Measurements from ENCODE around the gene HMGB4.

Gene HMGB4

DNA sequence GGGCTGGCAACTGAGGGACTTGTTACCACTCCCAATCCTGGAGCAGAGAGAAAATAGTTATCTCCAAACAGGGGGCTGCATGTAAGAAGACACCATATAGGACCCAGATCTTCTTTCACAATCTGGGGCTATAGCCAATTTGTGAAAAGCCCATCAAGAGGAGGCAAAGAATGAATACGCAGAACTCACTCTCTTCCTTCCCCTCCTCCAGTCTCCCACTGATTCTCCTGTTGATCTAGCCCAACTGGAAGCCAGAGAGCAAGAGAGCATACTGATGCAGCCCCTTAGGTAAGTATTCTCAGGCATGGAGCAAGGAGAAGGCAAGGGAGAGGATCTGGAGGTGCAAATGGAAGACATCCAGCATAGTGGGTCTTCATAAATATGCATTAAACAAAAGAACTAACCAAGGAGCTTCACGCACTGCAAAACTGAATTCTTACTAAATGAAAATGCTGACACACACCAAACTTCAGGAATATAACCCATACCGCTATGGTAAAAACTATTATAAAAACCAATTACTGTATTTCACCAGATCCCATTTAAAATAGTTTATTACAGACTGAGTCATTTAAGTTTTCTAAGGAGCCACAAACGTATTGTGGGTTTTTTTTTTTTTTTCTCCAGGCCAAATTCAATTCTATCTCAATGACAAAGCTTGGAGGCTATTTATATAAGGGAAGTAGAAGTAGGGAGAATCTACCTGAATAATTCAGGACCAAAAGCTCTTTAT, 15.5 kb upstream of the HMGB4 start:
- no peak for DNase-seq (ENCODE audit: low spot score)

DNA sequence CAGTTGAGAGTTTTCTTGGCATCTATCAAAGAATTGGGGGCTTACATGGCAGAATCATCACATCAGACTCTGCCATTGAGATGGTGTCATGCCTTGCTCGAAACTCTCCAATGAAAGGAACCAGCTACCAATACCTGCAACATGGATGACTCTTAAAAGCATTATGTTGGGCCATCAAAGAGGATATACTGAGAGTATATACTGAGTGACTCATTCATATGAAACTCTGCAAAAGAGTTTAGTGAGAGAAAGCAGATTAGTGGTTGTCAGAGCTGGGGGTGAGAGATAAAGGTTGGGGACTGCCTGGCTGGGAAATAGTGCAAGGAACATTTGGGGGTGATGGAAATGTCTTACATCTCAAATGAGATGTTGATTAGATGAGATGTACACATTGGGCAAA, 14.7 kb upstream of the HMGB4 start:
- DNase-seq (ENCODE audit: low spot score) = no peak

DNA sequence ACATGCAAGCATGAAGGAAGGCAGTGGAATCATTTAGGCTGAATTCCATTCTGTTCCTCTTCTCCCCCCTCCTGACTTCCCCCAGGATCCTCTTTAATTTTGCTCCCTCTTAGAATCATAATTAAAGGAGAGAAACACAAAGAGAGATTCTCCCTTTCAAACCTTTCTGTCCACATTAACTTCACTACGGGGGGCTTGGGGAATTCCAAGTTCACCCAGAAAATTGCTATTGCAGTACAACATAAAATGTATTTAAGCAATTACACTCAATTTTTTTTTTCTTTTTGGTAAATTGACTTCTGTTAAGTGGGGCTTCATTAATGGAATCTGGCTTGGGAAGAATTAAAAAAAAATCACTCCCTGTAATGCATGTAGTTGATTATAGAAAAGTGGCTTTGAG, 13.4 kb upstream of the HMGB4 start:
- no peak for DNase-seq (ENCODE audit: low spot score)

DNA sequence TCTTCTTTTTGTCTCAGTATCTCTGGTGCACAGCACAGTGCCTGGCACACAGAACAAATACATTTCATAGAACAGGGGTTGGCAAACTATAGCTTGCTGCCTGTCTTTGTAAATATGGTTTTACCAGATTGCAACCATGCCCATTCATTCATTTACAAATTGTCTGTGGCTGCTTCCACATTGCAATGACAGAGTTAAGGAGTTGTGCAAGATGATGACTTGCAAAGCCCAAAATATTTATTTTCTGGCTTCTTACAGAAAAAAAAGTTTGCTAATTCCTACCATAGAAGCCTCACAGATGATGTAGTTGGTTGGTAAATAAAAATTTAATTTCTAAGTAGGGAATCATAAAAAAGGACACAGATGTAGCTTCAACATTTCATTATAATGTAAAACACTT, 11.2 kb upstream of the HMGB4 start:
- no peak for DNase-seq (ENCODE audit: low spot score)

DNA sequence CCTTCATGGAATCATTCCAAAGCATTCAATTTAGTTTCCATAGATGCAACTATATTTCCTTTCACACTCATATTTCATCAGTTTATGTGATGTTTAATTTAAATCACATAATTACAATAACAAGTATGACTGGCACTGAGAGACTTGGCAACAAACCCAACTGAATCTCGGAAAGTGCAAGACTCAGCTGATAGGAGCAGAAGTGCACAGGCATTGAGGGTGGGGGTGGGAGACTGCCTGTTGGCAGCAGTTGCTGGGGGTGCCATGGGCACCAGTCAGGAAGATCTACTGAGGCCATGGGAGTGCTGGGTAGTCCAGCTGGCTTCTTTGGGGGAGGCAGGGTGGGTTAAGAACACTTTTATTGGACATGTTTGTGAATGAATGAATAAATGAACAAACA, 10.4 kb upstream of the HMGB4 start:
- no peak for DNase-seq (ENCODE audit: low spot score)

DNA sequence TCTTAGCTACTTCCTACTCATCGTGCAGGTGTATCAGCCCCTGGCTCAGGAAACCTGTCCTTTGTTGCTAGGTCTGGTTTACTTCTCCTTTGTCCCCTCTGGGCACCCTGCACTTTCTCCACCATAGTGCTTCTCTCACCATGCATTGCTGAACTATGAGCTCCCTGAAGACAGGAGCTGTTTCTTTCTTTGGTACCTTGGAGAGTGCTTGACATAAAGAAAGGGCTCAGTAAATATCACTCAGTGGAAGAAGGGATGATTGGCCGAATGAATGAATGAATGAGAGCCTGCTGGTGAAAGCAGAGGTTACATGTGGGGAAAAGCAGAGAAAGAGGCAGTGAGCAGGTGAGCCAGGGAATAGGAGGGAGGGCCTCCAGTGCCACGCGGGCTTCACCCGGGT, 9.8 kb upstream of the HMGB4 start:
- no peak for DNase-seq (ENCODE audit: low spot score)

DNA sequence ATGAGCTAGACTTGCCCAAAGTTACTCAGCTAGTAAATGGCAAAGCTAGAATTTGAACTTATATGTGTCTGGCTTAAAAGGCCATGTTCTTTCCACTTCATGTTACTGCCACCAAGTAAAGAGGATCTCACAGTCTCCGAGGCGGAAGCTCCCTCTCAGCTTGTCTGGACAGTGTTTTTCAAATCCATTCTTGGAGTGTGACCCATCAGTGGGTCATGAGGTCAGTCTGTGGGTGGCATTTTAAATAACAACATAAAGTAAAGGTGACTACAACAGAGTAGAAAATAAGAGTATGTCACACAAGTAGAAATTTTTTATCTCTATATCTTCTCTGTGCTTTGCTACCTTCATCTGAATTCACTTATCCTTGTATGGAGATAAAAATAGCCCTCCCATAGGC, 3.2 kb upstream of the HMGB4 start:
- DNase-seq (ENCODE audit: low spot score) = no peak

DNA sequence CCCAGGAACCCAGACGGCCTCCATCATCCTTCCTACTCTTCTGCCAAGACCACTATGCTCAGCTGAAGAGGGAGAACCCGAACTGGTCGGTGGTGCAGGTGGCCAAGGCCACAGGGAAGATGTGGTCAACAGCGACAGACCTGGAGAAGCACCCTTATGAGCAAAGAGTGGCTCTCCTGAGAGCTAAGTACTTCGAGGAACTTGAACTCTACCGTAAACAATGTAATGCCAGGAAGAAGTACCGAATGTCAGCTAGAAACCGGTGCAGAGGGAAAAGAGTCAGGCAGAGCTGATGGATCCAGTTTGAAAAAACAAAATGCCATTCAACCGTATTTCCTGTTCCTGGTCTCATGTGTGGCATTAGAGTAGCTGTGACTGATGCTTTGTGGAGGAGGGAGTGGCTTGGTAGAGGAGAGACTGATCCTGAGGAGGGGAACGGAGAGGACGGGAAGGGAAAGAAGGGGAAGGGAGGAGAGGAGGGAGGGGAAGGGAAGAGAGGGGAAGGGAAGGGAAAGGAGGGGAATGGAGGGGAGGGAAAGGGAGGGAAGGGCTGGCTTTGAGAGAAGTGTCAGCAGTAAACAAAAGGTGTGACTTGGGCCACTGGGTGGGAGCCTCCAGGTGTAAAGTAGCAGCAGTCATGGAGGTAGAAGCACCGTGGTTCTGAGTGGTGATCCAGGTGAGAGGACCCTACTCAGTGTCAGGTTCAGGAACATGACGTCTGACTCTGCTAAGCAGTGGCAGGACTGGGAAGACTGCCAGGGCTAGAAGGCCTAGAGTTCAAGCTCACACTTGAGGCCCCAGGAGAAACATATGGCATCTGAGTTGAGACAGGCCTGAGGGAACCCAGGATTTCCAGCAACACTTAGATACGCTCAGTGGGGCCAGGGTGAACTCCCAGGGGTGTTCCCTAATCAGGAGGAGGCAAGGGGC, 846 bp downstream of the HMGB4 start:
- no peak for DNase-seq (ENCODE audit: low spot score)

DNA sequence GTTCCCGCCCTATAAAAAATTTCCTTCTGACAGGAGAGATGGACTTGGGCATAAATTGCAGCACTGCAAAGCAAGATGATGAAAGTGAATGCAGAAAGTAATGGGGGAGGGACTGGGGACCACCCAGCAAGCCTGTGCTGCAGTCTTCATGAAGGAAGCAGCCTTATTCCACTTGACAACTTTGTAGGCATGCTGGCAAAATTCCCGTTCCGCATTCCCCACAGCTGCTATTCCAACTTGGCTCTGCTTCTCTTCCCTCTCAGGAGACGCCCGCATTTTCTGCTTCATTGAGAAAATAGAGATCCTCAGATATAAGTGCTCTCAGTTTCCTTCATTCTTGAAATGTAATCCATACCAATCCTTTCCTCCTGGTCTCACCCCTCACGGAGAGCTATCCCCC, 2.4 kb downstream of the HMGB4 start:
- no peak for DNase-seq (ENCODE audit: low spot score)

DNA sequence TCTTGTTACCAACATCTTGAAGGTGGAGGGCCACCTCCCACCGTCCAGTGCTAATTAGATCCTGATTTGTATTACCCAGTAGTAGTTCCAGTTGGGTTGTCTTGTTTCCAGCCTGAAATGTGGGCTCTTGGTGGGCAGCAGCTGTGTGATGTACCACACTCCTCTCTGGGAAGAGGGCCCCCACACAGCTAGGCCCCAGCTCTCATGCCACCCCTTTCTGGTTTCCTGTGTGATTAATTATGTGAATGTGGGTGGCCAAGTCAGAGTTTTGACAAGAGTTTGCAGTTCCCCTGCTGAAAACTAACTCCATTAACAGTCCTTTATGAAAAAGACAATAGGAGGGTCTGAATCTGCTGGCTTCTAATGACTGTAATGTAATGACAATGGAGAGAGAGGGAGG, 3.8 kb downstream of the HMGB4 start:
- no peak for DNase-seq (ENCODE audit: low spot score)

DNA sequence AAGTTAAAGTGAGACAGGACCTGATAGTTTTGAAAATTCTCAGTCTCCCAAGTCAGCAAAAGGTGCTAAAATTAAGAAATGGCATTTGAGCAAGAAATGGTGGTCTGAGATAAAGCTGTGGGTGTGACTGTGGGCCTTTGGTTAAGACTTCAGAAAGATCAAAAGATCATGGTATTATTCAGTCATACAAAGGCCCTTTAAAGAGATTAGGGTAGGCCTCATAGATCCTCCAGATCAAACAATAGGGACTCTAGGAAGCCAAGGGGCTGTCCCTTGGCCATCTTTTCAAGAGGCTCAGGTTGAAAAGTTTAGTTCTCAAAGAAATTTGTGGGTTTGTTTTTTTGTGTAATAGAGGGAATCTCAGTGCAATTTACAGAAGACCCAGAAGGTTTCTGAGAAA, 8.4 kb downstream of the HMGB4 start:
- no peak for DNase-seq (ENCODE audit: low spot score)

DNA sequence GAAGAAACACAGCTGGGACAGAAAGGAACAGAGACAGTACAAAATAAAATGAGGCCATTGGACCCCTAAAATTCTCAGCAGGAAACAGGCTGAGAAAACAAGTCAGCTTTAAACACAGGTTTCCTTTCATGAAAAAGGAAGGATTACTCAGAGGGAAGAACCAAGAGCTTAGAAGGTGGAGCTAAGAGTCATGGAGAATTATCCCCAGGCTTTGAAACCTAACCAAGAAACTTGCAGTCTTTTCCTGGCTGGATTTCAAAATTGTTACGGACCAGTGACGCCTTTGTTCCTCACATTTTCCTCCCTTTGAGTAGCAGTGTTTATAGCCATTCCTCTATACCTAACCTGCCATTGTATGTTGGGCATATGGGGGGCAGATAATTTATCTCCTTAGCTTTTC, 8.8 kb downstream of the HMGB4 start:
- no peak for DNase-seq (ENCODE audit: low spot score)

DNA sequence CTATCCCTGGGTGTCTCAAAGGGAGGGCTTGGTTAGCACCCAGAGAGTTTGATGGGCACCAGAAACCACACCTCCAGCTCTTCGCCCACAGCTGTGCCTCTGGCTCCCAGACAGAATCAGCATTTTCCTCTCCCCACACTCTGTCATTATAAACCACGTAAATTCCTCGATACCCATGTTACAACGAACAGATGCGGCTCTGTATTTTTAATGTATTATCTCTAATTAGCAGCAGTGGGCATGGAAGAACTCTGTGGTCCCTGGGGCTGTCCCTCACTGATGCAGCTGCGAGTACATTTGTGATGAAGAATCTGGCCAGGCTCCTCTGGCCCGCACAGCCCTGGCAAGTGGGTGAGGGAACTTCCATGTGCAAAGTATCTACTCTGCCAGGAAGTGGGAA, 10.8 kb downstream of the HMGB4 start:
- no peak for DNase-seq (ENCODE audit: low spot score)

DNA sequence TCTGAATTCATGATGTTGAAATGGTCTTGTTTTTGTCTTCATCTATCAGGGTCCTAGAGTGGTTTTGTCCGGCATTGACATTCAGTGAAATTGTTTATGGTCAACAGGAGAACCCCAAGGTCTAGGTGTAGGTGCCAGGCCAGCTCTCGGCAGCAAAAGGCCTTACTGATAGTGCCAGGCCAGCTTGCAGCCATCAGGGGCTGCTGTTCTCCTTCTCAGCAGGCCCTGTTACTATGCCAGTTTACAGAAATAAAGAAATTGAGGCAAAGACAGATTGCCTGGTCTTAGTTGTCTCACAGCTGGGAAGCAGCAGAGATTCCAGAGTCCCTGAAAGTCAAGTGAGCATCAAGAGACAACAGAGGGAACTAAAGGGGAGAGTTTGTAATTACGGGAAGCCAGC, 12.0 kb downstream of the HMGB4 start:
- no peak for DNase-seq (ENCODE audit: low spot score)

DNA sequence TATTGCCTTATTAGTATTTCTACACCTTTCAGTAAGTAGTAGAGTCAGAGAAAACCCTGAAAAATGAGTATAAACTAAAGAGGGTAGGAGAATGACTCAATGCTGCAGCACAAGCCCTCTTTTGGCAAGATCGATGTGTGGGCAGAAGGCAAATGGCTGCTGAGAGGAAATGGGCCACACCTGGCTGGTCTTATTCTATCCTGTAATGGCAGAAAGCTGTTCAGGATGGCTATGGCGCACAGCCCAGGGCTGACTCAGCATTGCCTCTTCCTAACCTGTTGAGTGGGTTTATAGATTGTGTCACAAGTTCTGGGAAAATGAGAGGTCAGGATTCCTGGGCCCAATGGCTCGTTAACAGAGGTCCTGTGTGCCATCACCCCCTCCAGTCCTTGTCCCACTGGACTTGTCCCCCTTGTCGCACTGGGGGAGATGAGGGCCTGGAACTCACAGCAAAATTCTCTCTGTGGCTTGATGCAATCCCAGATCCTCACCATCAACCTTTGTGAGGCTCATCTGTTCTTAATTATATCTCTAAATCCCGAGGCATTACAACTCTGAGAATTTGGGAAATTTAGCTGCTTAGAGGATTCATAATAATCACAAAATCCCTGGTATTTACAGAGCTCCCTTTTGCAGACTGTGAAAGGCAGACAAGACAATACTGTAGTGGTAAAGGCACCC, 13.2 kb downstream of the HMGB4 start:
- DNase-seq (ENCODE audit: low spot score) = no peak

DNA sequence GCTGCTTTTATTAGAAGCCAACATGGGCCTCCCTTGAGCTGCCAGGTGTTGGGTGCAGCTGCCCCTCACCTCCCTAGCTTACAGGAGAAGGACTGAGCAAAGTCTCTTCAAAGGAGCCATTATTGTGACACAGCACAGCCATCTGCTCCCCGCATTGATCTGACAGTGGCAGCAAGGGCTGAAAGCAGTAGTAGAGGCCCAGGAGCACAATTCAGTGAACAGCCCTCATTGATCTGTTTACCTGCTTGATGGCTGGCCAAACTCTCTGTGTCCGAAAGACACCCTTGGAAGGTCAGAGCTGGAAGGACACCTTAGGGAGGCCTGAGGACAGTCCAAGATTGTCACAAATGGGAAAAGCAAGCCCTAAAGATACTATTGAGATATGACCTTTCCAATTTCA, 14.5 kb downstream of the HMGB4 start:
- DNase-seq (ENCODE audit: low spot score) = no peak

DNA sequence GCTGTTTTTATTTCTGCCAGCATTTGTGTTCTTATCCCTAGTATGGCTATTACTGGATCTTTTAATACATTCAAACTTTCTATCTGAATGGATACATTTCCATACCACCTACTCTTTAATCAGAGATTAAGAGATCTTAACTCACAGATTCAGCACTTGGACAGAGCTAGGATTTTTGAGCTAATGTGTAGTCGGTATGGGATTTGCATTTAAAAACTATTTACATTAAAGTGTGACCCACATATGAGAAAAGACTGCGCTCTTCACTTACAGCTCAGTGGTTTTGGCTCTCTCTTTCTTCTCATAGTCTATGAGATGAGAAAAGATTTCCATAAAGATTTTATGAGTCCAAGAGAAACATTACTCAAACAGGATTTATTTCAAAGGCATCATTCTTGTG, 16.4 kb downstream of the HMGB4 start:
- DNase-seq (ENCODE audit: low spot score) = no peak

DNA sequence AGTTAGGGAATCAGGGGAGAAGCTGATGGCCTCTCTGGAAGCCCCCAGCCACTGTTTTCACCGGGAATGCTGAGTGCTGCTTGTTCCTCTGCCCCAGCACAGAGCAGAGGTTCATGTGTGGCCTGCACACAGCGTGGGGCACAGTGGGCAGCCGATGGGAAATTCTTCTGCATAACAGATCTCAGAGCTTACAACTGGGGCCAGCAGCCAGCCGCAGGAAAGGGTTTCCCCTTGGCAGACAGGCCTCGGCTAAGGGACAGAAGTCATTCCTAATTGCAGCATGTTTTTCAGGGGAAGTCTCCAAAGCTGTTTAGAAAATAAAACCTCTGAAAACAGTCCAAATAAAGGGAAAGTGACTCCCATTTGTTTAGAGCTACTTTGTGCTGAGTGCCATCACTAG, 22.6 kb downstream of the HMGB4 start:
- DNase-seq (ENCODE audit: low spot score) = no peak

DNA sequence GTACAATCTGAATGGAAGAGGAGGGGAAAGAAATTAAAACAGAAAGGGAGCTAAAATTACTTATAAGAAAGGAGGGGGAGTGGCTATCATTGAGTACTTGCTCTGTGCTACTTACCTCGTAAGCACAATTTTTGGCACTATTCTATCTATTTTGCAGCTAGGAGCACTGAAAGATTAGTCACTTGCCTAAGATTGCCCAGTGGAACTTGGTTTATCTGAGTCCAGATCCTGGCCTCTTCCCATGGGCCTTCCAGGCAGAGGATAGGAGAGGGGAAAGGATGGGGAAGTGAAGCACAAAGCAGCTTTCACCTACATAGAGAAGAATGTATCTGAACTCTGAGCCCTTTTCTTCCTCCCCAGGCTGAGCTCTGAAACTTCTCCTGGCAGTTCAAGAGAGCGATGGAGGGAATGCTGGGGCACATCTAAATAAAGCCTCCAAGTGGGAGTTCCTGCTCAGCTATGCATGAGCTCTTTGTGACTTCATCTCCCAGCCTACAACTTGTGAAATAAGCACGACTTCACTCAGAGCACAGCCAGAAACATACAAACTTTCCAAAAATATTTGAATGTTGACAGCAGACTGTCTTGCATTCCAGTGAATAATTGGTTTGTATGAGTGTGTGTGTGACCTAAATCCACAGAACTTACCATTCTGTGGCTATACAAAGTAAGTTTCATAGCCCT, 29.4 kb downstream of the HMGB4 start:
- DNase-seq (ENCODE audit: low spot score) = no peak

DNA sequence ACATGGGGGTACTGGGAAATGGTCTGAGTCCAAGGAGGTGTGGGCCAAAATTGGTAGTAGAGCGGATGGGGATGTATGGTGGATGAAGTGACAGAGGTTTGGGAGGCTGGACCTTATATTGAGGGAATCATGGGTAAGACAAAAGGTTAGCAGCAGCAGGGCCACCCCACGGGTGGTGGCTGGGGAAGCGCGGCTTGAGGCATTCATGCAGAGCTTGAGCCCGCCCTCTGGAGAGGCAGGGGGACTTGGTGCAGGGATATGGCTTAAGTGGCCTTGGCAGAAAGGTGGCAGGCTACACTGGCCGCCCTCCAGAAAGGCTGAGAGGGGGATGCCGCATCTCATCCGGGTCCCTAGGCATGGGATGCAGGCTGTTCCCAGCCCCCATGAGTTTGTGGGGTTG, 31.5 kb downstream of the HMGB4 start:
- DNase-seq (ENCODE audit: low spot score) = no peak

DNA sequence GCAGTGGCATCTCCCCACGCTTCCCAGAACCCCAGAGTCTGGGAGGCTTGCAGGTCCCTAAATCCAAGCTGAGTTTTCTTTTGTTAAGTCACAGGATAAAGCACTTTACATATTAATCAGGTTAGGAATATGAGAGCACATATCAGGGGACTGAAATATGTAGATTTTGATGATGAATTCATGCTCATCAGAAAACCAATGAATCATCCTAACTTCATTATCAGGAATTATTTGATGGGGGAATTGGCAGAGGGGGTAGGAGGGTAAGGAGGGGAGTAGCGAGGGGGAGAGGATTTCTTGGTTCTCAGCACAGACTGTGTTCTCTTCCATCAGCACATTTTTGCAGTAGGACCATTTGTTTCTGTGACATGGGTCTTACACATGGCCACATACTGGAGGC, 32.1 kb downstream of the HMGB4 start:
- DNase-seq (ENCODE audit: low spot score) = no peak

DNA sequence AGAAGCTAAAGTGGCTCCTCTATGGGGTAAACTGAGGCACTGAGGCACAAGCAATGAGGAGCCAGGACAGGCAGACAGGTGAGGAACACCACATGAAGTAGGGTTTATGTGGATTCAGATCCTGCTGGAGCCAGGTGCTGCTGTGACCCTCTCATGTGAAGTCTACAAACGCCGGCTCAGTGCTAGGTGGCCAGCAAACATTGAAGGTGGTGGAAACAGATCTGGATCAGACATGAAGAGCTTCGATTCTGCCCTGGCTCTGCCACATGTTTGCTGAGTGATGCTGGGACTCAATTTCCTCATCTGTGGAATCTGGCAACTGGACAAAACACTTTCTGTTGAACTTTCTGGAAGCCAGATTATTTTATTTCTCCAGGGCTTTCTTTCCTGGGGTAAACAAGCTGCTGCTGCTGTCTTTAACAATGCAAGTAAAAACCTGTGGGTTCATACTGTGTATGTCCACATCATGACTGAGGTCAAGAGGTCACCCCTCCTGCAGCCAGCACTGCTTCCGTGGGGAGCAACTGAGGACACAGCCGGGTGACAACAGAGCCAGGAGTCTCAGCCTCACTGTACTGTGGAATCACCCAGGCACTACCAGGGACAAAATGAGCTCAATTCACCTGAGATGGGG, 33.3 kb downstream of the HMGB4 start:
- DNase-seq (ENCODE audit: low spot score) = no peak
